Measurements from ENCODE around the gene SEMA3F.

The SEMA3F gene

DNA sequence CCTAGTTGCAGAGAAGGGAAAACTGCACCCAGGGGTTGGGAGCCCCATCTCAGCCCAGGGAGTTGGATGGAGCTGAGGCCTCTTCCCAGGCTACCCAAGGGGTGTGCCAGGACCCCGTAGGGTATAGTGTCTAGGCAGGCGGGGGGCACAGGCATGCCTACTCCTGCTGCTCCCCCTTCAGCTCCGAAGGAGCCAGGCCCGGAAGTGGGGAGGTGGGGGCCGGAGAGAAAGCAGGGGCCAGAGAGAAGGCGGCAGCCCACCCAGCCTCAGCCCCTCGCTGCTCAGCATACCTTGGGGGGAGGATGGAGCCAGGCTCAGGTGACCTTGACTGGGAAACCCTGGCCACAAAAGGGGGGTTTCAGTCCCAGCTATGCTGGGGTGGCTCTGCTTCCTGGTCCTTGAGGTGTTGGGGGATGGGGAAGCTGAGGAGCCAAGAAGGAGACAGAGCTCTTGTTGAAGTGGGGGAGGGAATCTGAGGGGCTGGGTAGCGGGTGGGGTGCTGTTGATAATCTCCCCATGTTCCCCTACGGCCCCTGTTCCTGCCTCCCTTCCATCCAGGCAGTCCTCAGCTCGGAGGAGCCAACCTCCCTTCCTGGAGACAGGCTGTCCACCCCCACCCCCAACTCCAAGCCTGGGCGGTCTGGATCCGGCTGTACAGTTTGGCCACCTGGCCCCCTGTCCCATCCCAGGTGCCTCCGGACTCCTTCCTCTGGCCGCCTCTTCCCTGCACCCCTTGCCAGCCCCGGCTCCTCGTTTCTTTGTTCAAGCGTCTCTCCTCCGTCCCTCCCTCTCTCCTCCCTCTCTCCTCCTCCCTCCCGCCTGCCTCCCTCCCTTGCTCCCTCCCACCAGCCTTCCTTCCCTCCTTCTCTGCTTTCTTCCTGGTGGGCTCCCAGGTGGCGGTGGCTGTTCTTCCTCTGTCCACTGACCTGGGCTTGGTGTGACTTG lies 1.7 kb downstream of the SEMA3F start:
- DNase-seq = peak; percentile 18

DNA sequence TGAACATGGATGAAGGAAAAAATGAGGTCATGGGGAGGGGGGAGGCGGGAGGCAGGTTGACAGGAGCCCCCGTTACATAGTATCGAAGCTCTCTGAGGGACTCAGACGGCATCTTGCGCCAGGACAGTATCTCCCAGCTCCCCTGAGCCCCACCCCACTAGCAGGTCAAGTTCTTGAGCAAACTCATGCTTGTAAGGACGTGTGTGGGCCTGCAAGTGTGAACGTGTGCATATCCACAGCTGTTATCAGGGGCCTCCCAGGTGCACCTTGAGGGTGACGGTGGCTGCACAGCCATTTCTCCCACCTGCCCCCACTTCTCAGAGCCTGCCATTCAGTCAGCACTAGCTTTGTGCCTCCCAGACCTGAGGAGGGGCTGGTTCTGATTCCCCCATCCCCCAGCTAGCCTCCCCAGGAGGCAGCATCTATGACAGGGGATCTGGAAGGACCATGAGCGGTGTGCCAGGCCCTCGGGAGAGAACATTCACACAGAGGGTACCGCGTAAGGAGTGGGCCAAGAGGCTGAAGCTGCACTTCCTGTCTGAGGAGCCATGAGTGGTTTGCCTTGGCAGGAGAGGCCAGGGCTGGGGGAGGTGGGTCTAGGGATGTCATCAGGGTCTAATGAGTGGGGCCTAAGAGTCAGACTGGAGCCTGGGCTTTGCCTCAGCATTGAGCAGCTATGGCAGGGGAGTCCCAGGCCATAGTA lies 2.9 kb downstream of the SEMA3F start:
- DNase-seq = no peak

DNA sequence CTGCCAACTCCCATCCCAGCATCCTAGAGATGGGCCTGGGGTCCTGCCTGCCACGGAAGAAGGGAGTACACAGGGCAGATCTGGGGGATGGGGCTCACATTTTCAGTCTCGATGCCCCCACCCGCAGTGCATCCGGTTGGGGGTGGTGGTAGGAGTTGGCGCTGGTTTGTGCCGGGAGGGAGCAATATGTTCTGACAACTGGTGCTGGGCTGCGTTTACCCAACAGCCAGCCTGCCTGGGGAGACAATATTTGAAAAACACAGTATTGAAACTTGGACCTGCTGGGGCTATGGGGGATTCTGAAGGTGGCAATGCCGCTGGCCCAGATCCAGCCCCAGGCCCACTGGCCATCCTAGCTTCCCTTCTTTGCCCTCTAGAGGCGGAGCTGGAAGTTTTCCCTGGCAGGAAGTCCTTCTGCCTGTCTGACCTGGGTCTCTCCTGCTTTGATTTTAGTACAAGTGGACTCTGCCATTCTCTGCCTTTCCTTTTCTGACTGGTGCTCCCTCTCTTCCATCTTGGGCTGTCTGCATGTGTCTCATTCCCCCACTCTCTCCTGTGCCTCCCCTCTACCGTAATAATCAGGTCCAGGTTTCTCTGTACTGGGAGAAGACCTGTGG lies 3.5 kb downstream of the SEMA3F start:
- no peak for DNase-seq

DNA sequence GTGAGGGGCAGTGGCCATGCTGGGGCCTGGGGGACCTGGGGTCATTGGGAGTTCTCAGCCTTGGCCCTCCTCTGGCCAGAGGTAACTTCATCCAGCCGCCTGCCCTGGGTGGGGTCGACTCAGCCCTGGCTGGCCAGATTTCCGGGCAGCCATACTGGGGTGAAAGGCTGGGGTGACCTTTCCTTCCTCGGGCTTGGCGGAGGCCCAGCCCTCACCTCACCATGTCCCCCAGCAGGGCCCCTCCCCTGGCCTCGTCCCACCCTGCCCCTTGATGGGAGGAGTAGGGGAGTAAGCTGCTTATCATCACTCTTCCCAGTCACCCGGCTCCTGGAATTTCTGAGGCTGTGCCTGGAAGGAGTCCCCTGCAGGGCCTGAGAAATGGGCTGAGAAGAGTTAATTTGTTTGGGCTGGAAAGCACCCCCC lies 5.4 kb downstream of the SEMA3F start:
- no peak for DNase-seq

DNA sequence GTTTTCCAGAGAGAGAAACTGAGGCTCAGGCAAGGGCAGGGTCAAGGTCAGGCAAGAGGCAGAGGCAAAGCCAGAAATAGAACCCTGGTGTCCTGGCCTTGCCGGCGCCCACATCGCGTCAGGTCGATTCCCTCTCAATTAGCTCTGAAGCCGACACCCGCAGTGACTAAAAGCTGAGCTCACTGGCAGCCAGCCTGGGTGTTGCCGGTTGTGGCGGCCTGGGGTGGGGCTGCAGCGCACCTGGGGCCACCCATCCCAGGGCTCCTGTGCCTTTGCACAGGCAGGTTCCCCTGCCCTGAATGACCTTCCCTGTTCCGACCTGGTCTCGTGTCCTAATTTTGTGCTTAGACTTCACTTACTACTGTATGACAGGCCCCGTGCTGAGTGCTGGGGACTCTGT lies 6.2 kb downstream of the SEMA3F start:
- no peak for DNase-seq

DNA sequence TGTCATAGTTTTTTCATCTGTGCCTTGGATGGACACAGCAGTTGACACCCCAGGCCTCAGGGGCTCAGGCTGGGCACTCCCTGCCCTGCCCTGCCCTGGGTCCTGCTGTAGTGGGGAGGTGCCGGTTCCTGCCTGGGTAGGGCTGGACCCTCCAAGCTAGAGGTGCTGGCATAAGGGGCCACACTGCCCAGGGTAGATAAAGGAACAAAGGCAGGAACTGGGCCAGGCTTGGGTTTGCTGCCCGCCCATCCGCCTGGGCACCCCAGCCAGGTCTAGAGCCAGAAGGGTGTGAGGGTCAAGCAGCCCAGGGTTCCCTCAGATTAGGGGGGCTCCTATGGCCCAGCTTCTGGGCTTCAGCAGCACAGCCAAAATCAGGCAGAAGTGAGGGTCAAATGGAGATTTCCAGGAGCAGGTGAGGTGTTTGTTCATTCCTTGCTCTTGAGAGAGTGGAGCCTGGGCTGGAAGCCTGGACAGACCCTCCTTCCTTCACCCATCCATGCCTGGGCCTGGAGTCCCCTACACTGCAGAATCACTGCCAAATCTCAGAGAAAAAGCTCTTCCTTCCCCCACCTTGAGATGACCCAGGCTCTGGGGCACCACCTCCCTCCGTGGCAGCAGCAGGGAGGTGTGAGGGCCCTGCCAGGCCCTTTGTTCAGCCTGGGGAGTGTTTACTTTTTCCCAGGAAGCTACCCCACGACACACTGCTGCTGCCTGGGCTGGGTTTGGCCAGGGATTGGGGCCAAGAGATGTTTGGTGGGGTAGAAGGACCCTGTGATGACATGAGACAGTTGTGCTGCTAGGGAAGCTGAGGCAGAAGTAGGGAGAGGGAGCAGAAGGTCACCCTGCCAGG lies 7.1 kb downstream of the SEMA3F start:
- DNase-seq = no peak

DNA sequence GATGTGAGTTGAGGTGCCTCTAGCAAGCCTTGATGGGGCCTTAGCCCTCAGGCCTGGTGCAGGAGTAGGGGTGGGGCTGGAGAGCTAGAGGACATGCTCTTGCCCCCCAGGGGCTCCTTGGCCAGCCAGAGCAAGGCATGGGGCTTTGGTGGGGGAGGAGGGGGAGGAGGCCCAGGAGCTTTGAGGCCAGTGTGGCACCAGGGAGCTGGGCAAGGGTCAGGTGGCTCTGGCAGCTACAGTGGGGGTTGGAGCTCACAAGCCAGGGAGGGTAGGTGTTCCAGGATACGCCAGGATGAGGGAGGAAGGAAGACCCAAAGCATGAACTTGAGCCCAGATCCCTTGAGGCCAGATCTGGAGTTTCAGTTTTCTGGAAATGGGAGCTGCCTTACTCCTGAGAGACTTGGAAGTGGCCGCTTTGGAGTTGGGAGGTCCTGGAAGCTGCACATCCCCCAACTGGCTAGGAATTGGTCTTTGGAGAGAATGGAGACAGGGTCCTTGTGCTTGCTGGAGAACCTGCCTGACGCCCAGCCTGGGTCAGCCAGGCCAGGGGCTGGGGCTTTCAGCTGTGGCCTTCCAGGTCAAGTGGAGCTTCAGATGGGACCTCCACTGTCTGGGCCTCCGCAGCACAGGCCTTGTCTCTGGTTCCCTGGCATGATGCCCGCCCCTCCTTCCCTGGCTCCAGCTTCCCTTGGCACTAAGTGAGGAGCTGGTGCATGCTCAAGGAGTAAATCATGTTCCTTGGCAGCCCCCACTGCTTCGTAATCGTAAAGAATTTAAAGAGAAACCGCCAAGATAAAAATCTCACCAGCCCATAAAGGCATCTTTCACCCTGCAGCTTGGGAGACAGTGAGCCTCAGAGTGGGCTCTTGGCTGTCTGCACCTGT lies 8.7 kb downstream of the SEMA3F start:
- peak; percentile 85 for DNase-seq

DNA sequence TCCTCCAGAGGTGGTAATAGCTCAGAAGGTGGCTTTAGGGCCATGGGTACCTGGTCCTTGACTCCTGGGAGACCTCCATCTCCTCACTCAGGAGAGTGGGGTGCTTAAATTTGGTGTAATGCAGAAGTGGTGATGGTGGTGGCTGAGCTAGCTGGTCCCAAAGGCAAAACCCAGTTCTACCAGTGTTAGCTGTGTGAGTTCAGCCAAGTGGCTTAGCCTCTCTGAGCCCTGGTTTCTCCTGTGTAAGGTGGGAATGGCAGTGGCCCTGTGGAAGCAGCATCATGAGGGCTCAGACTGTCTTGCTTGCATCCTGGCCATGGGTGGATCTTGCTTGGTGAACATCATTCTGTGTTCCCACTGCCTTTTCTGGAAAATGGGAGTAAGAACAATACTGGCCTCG lies 9.4 kb downstream of the SEMA3F start:
- DNase-seq = no peak

DNA sequence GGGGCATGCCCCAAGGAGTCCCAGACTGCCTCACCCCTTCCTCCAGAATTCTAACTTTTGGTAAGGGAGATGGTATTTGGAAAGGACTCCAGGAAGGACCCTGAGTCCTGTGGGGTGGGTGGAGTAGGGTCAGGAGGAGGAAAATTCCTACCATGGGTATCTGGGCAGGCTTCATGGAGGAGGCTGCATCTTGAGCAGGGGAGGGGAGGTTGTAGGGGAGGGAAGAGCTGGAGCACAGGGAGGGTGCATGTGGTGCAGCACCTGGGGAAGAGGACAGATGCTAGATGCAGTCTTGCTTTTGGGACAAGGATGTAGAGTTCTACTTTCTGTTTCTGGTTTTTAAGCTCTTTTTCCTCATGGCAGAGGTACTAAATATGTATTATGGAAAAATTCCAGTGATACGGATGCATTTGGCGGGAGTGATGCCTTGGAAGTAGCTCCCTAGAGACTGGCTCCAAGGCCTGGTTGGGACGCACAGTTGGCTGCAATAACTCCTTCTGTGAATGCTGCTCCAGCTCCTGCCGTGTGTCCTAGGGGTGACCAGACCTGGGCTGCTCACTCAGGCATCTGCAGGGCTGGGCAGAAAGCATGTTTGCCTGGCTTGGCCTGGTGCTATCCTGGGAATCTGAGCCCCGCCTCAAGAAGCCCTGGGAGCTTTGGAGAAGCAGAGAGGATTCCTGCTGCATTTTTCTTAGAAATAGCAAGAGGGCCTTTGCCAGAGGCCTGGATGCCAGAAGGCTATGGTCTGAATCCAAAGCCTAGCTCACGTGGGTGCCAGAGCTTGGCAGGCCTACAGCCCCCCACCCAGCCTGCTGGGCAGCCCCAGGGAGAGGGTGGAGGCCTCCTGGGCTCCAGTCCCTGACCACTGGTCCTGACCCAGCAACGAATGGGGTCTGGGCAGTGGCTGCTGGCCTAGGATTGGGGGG lies 10.1 kb downstream of the SEMA3F start:
- peak; percentile 30 for DNase-seq

DNA sequence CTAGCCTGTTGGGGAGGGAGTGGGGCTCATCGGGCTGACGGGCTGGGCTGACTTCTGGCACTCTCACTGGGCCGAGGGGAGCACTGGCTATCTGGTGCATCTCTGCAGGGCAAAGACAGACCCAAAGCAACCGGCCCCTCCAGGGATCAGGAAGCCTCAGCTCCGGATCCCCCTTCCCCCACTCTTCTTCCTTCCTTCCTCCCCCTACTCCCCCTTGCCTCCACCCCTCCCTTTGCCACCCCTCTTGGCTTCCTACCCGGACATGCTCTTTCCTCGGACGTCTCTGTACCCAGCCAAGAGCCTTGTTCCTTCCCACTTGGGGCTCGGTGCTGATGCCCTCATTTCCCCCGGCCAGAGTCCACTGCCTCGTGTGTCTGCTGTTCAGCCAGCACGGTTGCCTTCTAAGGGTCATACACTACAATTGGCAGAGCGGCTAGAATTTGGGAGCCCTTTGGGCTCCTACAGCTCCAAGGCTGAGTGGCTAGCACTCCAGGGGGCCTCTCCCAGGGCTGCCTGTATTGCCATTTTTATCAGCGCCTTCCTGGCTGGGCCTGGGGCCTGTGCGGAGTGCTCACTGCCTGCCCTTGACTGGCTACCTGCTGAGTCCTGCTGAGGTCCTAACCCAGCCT lies 10.9 kb downstream of the SEMA3F start:
- DNase-seq = peak; percentile 36

DNA sequence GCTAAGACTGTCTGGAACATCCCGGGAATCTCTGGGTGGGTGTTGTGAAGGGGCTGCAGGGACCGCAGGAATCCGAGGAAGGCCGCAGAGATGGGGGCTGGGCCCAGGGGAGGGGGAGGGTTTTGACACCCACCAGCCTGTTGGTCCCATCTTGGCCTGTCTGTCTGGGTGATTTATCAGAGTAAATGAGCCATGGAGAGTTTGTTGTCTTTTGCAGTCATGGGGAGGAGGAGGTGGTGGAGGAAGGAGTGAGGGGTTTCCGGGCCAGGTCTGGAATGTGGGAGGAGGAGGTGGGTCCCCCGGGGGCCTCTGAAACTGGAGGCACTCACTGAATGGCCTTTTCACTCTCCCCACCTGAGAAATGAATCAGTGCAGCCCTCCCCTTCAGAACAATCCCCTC lies 11.5 kb downstream of the SEMA3F start:
- peak; percentile 94 for DNase-seq

DNA sequence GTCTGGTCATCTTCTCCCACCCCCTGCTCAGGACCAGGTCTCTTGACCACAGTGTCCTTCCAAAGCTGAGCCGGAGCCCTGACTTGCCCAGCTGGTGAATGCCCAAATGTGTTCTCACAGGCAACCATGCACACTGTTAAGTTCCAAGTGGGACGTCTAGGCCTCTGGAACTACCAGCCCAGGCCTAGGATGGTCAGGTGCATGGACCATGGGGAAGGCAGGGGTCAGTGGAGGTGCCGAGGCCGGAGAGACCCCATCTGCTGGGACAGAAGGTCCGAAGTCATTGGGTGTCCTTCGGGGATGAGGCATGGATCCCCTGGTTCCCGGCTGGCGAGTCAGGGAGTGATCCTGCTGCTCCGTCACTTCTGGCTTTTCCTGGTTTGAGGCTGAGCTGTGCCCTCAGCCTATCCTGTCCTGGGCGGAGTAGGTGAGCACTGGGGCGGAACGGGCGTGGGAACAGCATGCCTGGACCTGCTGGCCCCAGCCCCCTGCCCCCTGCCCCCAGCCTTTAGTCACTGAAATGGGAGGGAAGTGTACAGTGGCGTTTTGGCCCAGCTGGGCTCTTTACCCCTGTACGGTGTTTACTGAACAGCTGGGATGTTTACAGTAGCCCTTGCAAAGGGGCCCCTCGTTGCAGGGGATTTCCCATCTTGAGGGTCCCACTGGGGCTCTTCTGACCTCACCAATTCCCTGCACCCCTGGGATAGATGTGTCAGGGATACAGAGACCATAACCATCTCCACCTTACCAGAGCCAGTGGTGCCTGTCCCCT lies 12.1 kb downstream of the SEMA3F start:
- DNase-seq = peak; percentile 83

DNA sequence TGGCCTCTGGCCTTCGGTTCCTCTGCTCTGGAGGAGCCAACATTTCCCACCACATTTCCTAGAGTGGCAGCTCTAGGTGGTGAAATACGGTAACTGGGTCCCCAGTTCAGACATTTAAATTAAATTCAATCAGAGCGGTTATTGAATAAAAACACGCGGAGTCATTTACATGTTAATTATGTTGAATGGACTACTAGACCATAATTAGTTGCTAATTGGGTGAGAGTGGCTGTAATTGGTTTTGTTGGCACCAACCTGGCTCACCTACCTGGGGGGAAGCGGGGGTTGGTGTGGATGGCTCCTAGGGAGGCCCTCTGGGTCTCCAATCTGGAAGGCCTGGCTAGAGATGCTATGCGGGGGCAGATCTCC lies 12.7 kb downstream of the SEMA3F start:
- DNase-seq = no peak

DNA sequence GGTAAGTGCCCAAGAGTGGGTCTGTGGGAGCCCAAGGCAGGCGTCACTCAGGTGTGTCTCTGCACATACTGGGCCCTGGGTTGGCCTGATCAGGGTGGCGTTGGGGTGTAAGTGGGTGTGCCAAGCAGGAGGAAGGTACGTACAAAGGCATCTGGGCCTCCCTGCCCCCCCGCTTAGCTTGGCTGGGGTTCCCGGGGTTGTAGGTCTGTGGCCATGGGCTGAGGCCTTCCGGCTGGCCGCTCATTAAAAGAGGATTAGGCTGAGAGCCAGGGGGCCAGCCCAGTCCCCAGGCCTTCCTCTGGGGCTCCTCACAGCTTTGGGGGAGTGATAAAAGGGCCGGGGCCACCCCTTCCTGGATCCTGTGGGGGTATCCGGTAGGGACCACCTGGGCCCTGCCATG lies 13.3 kb downstream of the SEMA3F start:
- no peak for DNase-seq

DNA sequence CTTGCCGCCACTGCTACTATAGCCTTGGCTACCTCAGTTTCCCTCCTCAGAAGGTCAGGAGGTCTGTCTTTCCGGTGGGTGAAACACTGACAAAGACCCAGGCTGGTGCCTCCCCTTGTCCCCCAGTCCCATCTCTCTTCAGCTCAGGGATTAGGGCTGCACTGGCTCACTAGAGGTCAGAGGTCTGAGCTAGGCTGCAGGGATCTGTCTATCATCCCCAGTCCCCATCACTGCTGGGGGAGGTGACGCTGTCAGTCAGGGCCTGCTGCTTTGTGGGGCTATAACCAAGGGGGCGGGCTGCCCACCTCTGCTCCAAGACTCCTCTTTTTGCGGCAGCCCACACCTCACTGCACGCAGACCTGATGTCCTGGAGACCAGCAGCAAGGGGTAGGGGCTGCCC lies 13.7 kb downstream of the SEMA3F start:
- DNase-seq = no peak

DNA sequence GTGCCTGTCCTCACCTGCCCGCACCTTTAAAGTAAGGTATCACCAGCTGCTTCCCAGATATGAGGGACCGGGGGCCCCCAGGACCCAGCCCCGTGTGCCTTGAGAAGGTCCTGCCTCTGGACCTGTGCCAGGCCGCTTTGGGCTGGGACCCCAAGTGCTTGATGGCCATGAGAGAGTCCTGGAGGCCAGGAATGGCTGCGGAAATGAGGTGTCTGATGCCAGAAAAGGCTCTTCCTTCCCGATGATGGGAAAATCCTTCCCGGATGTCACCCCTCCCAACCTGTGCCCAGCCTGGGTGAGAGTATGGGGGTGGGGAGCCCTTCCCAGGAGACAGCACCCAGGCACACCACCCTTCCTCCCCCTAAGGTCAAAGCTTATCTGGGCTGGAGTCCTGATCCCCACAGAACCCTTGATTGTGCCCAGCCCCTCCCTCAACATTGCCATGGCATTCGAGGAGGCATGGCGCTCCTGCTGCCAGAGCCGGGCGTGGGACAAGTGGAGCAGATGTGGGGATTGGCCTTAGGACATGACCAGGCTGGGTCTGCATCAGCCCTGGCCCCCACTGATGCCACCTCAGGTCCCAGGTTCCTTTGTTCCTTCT lies 14.2 kb downstream of the SEMA3F start:
- no peak for DNase-seq

DNA sequence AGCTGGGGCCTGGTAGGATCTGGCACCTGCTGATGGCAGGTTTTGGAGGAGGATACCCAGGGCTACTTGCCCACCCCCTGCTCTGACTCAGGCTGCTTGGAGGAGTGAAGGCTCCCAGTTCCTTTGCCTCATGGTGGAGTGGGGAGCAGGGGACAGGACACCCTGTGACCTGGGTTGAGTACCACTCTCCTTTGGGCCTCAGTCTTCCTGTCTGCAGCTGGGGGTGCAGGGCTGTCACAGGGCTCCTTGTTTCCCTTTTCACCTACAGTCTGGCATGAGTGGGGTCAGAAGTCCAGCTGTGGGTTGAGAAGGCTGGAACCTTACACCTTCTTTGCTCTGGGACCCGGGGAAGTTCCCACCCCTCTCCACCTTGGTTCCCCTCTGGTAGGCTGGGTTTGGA lies 14.7 kb downstream of the SEMA3F start:
- DNase-seq = no peak

DNA sequence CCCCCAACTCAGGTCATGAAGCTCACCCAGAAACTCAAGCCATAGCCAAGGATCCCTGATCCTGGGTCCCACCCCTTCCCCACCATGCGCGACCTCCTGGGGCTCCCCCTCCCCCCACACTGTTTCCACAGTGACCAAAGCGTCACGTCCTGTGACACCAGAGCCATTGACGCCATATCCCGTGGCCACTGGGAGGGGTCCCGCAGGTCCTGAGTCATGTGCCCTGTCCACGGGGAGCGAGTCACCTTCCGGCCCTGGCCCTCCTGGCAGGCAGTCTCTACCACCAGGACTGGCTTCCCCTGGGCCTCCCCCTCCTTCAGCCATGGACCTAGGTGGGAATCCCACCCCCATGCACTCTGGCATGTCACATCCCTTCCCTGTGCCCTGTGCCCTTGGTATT lies 15.6 kb downstream of the SEMA3F start:
- no peak for DNase-seq

Data from kidney glomerular epithelial cell (primary cell).